Measurements from ENCODE around the gene RBM43.
A peak's percentile ranks its signal among the peaks of the same experiment; 100 is the strongest.
"Not testable (repeated sequence)": the region's sequence is repeated elsewhere in the genome, so short reads cannot be mapped to it uniquely, and the experiment has no call there.

RBM43 gene

DNA sequence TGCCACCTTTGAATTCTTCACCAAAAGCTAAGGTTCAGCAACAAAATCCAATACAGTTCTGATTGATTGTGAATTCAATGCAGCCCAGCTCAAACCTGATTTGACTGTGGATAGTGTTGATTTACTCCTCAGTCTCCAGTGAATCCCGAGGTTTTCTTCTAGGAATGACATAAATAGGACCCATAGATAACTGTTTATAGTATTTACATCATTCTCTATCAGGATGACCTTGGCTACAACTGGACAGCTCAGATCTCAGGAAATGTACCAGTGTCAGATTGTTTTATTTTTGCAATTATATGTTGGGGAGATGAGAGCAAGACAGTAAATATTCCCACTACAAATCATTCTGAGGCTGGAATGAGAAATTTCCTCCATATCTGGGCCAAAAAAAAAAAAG lies 21.2 kb downstream of the RBM43 start:
- Mint-ChIP-seq H3K4me1 (peaks cover 8% of the 10 kb centered on the region), H3K9me3 (peaks cover 4% of the 10 kb centered on the region), H3K27ac (no peak overlapping the region), H3K4me3 (no peak overlapping the region), H3K36me3 (ENCODE audit: low read depth) (peaks cover 3% of the 10 kb centered on the region), H3K27me3 (ENCODE audit: low read depth, poor library complexity) (peaks cover 7% of the 10 kb centered on the region)
- no peak for DNase-seq
- TF ChIP-seq, protein P1, sequence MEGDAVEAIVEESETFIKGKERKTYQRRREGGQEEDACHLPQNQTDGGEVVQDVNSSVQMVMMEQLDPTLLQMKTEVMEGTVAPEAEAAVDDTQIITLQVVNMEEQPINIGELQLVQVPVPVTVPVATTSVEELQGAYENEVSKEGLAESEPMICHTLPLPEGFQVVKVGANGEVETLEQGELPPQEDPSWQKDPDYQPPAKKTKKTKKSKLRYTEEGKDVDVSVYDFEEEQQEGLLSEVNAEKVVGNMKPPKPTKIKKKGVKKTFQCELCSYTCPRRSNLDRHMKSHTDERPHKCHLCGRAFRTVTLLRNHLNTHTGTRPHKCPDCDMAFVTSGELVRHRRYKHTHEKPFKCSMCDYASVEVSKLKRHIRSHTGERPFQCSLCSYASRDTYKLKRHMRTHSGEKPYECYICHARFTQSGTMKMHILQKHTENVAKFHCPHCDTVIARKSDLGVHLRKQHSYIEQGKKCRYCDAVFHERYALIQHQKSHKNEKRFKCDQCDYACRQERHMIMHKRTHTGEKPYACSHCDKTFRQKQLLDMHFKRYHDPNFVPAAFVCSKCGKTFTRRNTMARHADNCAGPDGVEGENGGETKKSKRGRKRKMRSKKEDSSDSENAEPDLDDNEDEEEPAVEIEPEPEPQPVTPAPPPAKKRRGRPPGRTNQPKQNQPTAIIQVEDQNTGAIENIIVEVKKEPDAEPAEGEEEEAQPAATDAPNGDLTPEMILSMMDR (IDR thresholded peaks at IDR 0.05): no peak

DNA sequence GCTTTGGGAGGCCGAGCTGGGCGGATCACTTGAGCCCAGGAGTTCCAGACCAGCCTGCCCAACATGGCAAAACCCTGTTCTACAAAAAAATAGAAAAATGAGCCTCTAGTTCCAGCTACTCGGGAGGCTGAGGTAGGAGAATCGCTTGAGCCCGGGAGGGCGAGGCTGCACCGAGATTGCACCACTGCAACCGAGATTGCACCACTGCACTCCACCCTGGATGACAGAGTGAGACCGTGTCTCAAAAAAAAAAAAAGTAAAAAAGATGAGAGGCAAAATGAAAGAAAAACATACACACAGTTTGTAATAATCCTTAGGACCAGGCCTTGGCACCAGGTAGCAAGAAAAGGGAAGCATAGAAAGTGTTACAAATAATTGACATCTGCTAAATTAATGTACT lies 22.0 kb downstream of the RBM43 start:
- Mint-ChIP-seq H3K27ac (no peak overlapping the region), H3K4me1 (peaks cover 8% of the 10 kb centered on the region), H3K9me3 (no peaks in the 10 kb centered on the region), H3K27me3 (ENCODE audit: low read depth, poor library complexity) (peaks cover 13% of the 10 kb centered on the region), H3K4me3 (no peak overlapping the region), H3K36me3 (ENCODE audit: low read depth) (no peaks in the 10 kb centered on the region)
- TF ChIP-seq, protein P1 (IDR thresholded peaks at IDR 0.05): no peak
- DNase-seq: no peak

DNA sequence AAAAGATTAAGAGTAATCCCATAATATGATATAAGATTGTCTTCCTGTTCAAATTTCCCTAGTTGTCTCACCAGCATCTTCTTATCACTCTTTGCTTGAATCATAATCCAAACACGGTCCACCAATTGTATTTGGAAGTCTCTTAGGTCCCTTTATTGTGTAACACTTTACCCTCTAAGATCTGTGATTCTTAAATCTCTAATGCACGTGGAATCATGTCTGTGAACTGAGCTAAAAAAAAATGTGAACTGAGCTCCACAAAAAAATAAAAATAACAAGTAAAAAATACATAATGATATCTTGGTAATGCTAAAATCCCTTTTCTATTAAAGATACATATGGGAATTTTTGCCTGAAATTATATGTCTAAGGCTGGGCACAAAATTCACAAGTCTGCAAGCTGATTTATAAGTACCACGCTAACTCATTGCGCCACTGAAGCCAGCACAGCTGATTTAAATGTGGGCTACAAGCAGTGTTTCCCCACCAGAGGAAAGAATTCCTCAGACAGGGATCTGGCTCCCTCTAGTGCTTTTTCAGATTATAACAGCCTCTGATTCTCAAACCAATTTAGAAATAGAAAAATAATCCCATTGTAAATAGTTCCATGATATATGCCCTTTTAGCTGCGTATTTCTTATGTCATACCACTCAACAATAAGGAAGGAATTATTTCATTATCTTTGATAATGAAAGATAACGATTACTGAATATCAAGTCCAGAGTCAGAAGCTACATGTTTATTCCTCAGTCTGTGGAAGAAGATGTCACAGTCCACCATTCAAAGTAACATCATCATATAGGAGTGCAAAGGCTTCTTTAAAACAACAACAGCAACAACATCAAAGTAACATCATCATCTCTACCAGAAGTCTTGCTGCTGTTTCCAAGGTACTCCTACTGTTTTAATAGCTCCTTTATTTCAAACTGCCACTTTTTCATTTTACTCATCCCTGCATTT lies 22.9 kb downstream of the RBM43 start:
- no peaks in the 10 kb centered on the region for H3K36me3 Mint-ChIP-seq (ENCODE audit: low read depth)
- H3K27me3 Mint-ChIP-seq (ENCODE audit: low read depth, poor library complexity): peaks cover 13% of the 10 kb centered on the region
- H3K4me1 Mint-ChIP-seq: peaks cover 8% of the 10 kb centered on the region
- TF ChIP-seq, protein P1 (IDR thresholded peaks at IDR 0.05): peak; percentile 94
- H3K27ac Mint-ChIP-seq: no peak overlapping the region
- no peaks in the 10 kb centered on the region for H3K9me3 Mint-ChIP-seq
- peak; percentile 52 for DNase-seq
- H3K4me3 Mint-ChIP-seq: no peak overlapping the region

DNA sequence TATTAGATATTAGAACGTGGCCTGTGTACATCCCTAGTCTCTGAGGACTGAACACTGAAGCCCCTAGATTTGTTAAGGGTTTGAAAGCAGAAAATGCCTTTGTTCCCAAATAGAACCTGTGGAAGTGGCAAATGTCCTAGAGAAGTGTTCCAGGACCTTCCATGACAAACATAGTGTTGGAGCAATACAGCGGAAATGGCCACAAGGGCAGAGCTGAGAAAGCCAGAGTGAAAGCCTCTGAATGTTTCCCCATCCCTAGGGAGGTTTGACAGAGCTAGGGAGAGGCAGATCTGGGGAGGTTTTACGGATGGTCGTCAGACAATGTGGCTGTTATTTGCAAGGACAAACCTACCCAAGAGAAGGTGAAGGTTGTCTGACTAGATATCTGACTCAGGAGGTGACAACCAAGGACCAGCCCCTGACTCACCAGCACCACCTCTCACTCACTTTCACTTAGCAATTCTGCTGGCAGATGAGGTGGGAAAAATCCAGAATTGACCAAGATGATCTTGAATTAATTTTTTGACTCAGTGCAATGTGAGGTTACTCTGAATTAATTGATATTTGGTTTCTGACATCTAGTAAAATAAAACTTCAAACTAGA lies 24.1 kb downstream of the RBM43 start:
- TF ChIP-seq, protein P1 (IDR thresholded peaks at IDR 0.05): no peak
- Mint-ChIP-seq H3K4me1 (peaks cover 8% of the 10 kb centered on the region), H3K4me3 (no peak overlapping the region), H3K27me3 (ENCODE audit: low read depth, poor library complexity) (peaks cover 13% of the 10 kb centered on the region), H3K27ac (no peak overlapping the region), H3K36me3 (ENCODE audit: low read depth) (no peaks in the 10 kb centered on the region), H3K9me3 (peaks cover 4% of the 10 kb centered on the region)
- no peak for DNase-seq

DNA sequence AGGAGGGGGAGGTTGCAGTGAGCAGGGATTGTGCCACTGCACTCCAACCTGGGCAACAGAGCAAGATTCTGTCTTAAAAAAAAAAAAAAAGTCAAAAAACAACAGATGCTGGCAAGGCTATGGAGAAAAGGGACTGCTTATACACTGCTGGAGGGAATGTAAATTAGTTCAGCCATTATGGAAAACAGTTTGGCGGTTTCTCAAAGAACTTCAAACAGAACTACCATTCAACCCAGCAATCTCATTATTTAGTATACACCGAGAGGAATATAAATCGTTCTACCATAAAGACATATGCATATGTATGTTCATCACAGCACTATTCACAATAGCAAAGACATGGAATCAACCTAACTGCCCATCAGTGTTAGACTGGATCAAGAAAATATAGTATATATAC lies 27.9 kb downstream of the RBM43 start:
- H3K4me3 Mint-ChIP-seq; H3K36me3 Mint-ChIP-seq (ENCODE audit: low read depth); H3K4me1 Mint-ChIP-seq; H3K27ac Mint-ChIP-seq; DNase-seq; H3K27me3 Mint-ChIP-seq (ENCODE audit: low read depth, poor library complexity): not testable (repeated sequence)
- H3K9me3 Mint-ChIP-seq: peaks cover 17% of the 10 kb centered on the region

DNA sequence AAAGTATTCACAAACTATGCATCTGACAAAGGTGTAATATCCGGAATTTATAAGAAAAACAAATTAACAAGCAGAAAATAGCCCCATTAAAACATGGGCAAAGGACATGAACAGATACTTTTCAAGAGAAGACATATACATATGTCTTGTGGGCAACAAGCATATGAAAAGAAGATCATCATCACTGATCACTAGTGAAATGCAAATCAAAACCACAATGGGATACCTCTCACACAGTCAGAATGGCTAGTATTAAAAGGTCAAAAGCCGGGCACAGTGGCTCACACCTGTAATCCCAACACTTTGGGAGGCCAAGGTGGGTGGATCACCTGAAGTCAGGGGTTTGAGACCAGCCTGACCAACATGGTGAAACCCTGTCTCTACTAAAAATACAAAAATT lies 28.4 kb downstream of the RBM43 start:
- H3K27me3 Mint-ChIP-seq (ENCODE audit: low read depth, poor library complexity); DNase-seq; H3K27ac Mint-ChIP-seq; H3K4me3 Mint-ChIP-seq; H3K36me3 Mint-ChIP-seq (ENCODE audit: low read depth); H3K4me1 Mint-ChIP-seq: not testable (repeated sequence)
- peaks cover 17% of the 10 kb centered on the region for H3K9me3 Mint-ChIP-seq
